ENCODE data around the gene STARD10. TPM values are rescaled to one million over a fixed set of nuclear protein-coding genes. Genes with fewer than 3 reads are reported as not detected.
A peak's percentile ranks its signal among the peaks of the same experiment; 100 is the strongest.

The STARD10 gene
- total RNA-seq, 2 donors from 2014 or later = 32.2 to 33.3 TPM

DNA sequence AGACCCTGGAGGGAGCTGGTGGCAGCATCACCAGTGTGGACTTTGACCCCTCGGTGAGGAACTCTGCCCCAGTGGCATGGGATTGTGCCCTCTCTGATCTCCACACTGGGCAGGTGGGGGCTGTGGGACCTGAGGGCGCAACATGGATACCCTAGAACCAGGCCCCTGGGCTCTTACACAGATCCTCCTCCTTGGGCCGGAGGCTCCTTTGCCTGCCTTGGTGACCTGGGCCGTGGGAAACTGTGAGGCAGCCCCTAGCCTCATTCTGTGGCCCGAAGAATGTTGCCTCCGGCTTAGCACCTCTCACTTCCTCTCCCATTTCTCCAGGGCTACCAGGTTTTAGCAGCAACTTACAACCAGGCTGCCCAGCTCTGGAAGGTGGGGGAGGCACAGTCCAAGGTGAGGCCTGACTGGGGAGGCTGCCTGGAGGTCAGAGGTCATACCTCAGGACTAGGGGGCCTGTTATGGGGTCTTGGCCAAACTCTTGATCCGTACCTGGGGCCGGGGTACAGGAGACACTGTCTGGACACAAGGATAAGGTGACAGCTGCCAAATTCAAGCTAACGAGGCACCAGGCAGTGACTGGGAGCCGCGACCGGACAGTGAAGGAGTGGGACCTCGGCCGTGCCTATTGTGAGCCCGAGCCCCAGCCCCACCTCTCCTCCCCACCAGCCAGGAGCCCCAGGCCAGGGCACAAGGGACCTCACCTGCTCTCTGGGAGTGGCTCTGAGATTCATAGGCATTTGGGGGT lies 32.5 kb upstream of the STARD10 start:
- Histone ChIP-seq H3K4me1 (ENCODE audit: control insufficient read depth, insufficient read depth, low read length) (no peaks in the 10 kb centered on the region), H3K9ac (ENCODE audit: extremely low read depth, low read length, poor library complexity, severe bottlenecking) (no peak overlapping the region), H3K9me3 (ENCODE audit: control insufficient read depth, low read length) (no peaks in the 10 kb centered on the region), H3K4me3 (ENCODE audit: low read length) (no peak overlapping the region), H3K27me3 (ENCODE audit: control insufficient read depth, insufficient read depth, low read length, poor library complexity, severe bottlenecking) (no peaks in the 10 kb centered on the region), H3K27ac (ENCODE audit: low read depth, low read length) (no peak overlapping the region), H3K36me3 (ENCODE audit: control insufficient read depth, insufficient read depth, low read length) (no peaks in the 10 kb centered on the region)
- Mint-ChIP-seq H3K27ac (peak overlapping the region; percentile 35), H3K36me3 (ENCODE audit: low read depth) (no peaks in the 10 kb centered on the region), H3K9me3 (no peaks in the 10 kb centered on the region), H3K4me3 (no peak overlapping the region), H3K4me1 (peaks cover 2% of the 10 kb centered on the region), H3K27me3 (ENCODE audit: insufficient read depth) (peaks cover 14% of the 10 kb centered on the region)
- 95% methylated on average over 10 to 15 of the region's 15 CpGs for WGBS, 2 experiments (ENCODE audit: insufficient coverage in 1 of 2, insufficient read length in 1 of 2)
- TF ChIP-seq, protein P1, sequence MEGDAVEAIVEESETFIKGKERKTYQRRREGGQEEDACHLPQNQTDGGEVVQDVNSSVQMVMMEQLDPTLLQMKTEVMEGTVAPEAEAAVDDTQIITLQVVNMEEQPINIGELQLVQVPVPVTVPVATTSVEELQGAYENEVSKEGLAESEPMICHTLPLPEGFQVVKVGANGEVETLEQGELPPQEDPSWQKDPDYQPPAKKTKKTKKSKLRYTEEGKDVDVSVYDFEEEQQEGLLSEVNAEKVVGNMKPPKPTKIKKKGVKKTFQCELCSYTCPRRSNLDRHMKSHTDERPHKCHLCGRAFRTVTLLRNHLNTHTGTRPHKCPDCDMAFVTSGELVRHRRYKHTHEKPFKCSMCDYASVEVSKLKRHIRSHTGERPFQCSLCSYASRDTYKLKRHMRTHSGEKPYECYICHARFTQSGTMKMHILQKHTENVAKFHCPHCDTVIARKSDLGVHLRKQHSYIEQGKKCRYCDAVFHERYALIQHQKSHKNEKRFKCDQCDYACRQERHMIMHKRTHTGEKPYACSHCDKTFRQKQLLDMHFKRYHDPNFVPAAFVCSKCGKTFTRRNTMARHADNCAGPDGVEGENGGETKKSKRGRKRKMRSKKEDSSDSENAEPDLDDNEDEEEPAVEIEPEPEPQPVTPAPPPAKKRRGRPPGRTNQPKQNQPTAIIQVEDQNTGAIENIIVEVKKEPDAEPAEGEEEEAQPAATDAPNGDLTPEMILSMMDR (conservative IDR thresholded peaks at IDR 0.05) = no peak
- DNase-seq = no peak

GRCh38 chr11:72825661-72826060 lies 31.8 kb upstream of the STARD10 start:
- WGBS, 2 experiments (ENCODE audit: insufficient coverage in 1 of 2, insufficient read length in 1 of 2) = 91 to 96% methylated on average over 4 of the region's 4 CpGs

GRCh38 chr11:72824811-72825505 lies 31.1 kb upstream of the STARD10 start:
- Histone ChIP-seq H3K4me3 (ENCODE audit: low read length) (no peak overlapping the region), H3K27ac (ENCODE audit: low read depth, low read length) (no peak overlapping the region), H3K9ac (ENCODE audit: extremely low read depth, low read length, poor library complexity, severe bottlenecking) (no peak overlapping the region), H3K9me3 (ENCODE audit: control insufficient read depth, low read length) (no peaks in the 10 kb centered on the region), H3K4me1 (ENCODE audit: control insufficient read depth, insufficient read depth, low read length) (no peaks in the 10 kb centered on the region), H3K27me3 (ENCODE audit: control insufficient read depth, insufficient read depth, low read length, poor library complexity, severe bottlenecking) (no peaks in the 10 kb centered on the region), H3K36me3 (ENCODE audit: control insufficient read depth, insufficient read depth, low read length) (no peaks in the 10 kb centered on the region)
- no peak for DNase-seq
- H3K4me3 Mint-ChIP-seq = no peak overlapping the region
- peaks cover 23% of the 10 kb centered on the region for H3K27me3 Mint-ChIP-seq (ENCODE audit: insufficient read depth)
- peaks cover 1% of the 10 kb centered on the region for H3K4me1 Mint-ChIP-seq
- 90 to 96% methylated on average over 5 to 15 of the region's 15 CpGs for WGBS, 2 experiments (ENCODE audit: insufficient coverage in 1 of 2, insufficient read length in 1 of 2)
- H3K36me3 Mint-ChIP-seq (ENCODE audit: low read depth) = no peaks in the 10 kb centered on the region
- H3K27ac Mint-ChIP-seq = peak overlapping the region; percentile 64
- no peaks in the 10 kb centered on the region for H3K9me3 Mint-ChIP-seq
- TF ChIP-seq, protein P1 (conservative IDR thresholded peaks at IDR 0.05) = no peak

More at GRCh38 chr11:72825661-72826060, 31.8 kb upstream of the STARD10 start:
- peak overlapping the region; percentile 64 for H3K27ac Mint-ChIP-seq
- no peaks in the 10 kb centered on the region for H3K27me3 ChIP-seq (ENCODE audit: control insufficient read depth, insufficient read depth, low read length, poor library complexity, severe bottlenecking)
- no peaks in the 10 kb centered on the region for H3K36me3 Mint-ChIP-seq (ENCODE audit: low read depth)
- H3K4me1 ChIP-seq (ENCODE audit: control insufficient read depth, insufficient read depth, low read length) = no peaks in the 10 kb centered on the region
- H3K27ac ChIP-seq (ENCODE audit: low read depth, low read length) = no peak overlapping the region
- H3K36me3 ChIP-seq (ENCODE audit: control insufficient read depth, insufficient read depth, low read length) = no peaks in the 10 kb centered on the region
- peaks cover 1% of the 10 kb centered on the region for H3K4me1 Mint-ChIP-seq
- TF ChIP-seq, protein P1 (conservative IDR thresholded peaks at IDR 0.05) = no peak
- H3K27me3 Mint-ChIP-seq (ENCODE audit: insufficient read depth) = peaks cover 20% of the 10 kb centered on the region
- H3K9me3 Mint-ChIP-seq = no peaks in the 10 kb centered on the region
- no peak overlapping the region for H3K4me3 Mint-ChIP-seq
- no peaks in the 10 kb centered on the region for H3K9me3 ChIP-seq (ENCODE audit: control insufficient read depth, low read length)
- H3K9ac ChIP-seq (ENCODE audit: extremely low read depth, low read length, poor library complexity, severe bottlenecking) = no peak overlapping the region
- H3K4me3 ChIP-seq (ENCODE audit: low read length) = no peak overlapping the region
- DNase-seq = no peak

Measured in endodermal cell (in vitro differentiated cells).